B cell (primary cell): ENCODE measurements around the gene PNLIPRP1.

Source experiments
- EZH2 ChIP-seq: IDR thresholded peaks from 2 replicates; pipeline ENCODE4 v1.6.1; 2012; ENCODE audit warnings: borderline replicate concordance, low read depth, mild to moderate bottlenecking, moderate library complexity, low read length; ENCODE audit not compliant: insufficient read depth, poor library complexity, severe bottlenecking
- TF ChIP-seq, protein P1 (sequence below): fragments of 200-600 bp; IDR thresholded peaks from one replicate; pipeline ENCODE4 v1.8.0; 2022; ENCODE audit warnings: antibody characterized with exemption, mild to moderate bottlenecking

DNA sequence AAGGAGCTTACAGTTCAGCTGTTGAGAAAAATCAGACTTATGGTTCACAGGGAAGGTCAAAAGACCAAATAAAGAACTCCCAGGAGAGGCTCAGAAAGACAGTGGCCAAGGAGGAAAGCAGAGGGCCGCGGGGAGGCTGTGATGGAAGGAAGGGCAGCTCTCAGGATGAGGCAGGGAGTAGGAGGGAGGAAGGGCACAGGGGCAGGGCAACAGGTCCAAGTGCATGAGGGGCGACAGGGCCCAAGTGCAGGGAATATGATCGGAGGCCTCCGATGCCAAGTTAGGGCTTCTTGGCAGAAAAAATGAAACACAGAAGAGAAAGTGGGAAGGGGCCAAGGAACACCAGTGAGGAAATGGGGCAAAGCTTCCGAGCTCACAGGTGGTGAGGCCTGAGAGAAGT is 16.6 kb downstream of the PNLIPRP1 start:
- no peak for TF ChIP-seq EZH2
- TF ChIP-seq, protein P1, sequence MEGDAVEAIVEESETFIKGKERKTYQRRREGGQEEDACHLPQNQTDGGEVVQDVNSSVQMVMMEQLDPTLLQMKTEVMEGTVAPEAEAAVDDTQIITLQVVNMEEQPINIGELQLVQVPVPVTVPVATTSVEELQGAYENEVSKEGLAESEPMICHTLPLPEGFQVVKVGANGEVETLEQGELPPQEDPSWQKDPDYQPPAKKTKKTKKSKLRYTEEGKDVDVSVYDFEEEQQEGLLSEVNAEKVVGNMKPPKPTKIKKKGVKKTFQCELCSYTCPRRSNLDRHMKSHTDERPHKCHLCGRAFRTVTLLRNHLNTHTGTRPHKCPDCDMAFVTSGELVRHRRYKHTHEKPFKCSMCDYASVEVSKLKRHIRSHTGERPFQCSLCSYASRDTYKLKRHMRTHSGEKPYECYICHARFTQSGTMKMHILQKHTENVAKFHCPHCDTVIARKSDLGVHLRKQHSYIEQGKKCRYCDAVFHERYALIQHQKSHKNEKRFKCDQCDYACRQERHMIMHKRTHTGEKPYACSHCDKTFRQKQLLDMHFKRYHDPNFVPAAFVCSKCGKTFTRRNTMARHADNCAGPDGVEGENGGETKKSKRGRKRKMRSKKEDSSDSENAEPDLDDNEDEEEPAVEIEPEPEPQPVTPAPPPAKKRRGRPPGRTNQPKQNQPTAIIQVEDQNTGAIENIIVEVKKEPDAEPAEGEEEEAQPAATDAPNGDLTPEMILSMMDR, result no peak
